Skeletal muscle tissue (tissue), 4 donors: Measurements from ENCODE around the gene TCF12. TPM values are rescaled to one million over a fixed set of nuclear protein-coding genes. Genes with fewer than 3 reads are reported as not detected.

Experiments
- H3K27ac ChIP-seq: one replicate; pipeline ENCODE4 v1.7.0; 2013; ENCODE audit warnings: mild to moderate bottlenecking, low read depth, low read length, inconsistent platforms
- H3K27me3 ChIP-seq, 3 donors: one replicate each; pipeline ENCODE4 v1.7.0; 2013; ENCODE audit warnings: low read length in 3 of 3; ENCODE audit not compliant: control insufficient read depth in 3 of 3, insufficient read depth in 3 of 3
- H3K36me3 ChIP-seq, 3 donors: one replicate each; pipeline ENCODE4 v1.7.0; 2013; ENCODE audit warnings: low read length in 3 of 3; ENCODE audit not compliant: control insufficient read depth in 3 of 3, insufficient read depth in 3 of 3
- H3K4me1 ChIP-seq, 3 donors: one replicate each; pipeline ENCODE4 v1.7.0; 2013; ENCODE audit warnings: low read length in 3 of 3, mild to moderate bottlenecking in 3 of 3; ENCODE audit not compliant: control insufficient read depth in 3 of 3, insufficient read depth in 3 of 3
- H3K4me3 ChIP-seq, 3 donors: one replicate each; pipeline ENCODE4 v1.7.0; 2013; ENCODE audit warnings: low read length in 3 of 3
- H3K9ac ChIP-seq, 3 donors: one replicate each; pipeline ENCODE4 v1.7.0; 2013; ENCODE audit warnings: low read length in 3 of 3, mild to moderate bottlenecking in 3 of 3, moderate library complexity in 2 of 3, low read depth in 1 of 3
- H3K9me3 ChIP-seq, 3 donors: one replicate each; pipeline ENCODE4 v1.7.0; 2013; ENCODE audit warnings: low read length in 3 of 3; ENCODE audit not compliant: control insufficient read depth in 3 of 3
- total RNA-seq: library from RNA; depleted of rRNA; stranded (reverse); fragments of >200 nt; gene quantifications from one replicate; pipeline ENCODE4 v1.2.3, GENCODE V29; 2014
- donor health status: Osteomylitis.

Gene TCF12
- total RNA-seq, 1 donor from 2014 or later: 136 TPM

- no peak overlapping the region for H3K4me3 ChIP-seq
- H3K27ac ChIP-seq: no peak overlapping the region
- no peak overlapping the region for H3K9ac ChIP-seq
- no peaks in the 10 kb centered on the region for H3K36me3 ChIP-seq
- H3K9me3 ChIP-seq: no peaks in the 10 kb centered on the region
- no peaks in the 10 kb centered on the region for H3K27me3 ChIP-seq
- H3K4me1 ChIP-seq: peaks cover 8 to 12% (median 8%) of the 10 kb centered on the region in 3 donors
These were observed 115.4 kb downstream of the TCF12 start for GRCh38 chr15:57033715-57034439.

DNA sequence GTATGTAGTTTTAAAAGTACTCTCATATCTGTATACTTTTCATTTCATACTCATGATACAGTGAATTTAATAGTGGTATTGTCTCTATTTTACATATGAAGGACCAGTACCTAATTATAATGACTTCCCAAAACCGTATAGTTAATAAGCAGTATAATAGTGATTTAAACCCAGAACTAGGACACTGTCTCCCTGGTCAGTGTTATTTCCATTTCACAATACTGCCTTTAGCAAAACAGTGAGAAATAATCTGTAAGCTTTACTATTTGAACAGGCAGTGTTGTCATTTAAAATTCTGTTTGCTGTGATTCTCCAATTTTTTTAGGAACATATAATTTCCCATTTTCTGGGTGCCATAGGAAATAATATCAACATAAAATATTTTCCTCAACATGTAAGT lies 116.2 kb downstream of the TCF12 start:
- Histone ChIP-seq H3K36me3 (no peaks in the 10 kb centered on the region), H3K27me3 (no peaks in the 10 kb centered on the region), H3K4me1 (peaks cover 8 to 12% (median 8%) of the 10 kb centered on the region in 3 donors), H3K27ac (no peak overlapping the region), H3K4me3 (no peak overlapping the region), H3K9me3 (no peaks in the 10 kb centered on the region), H3K9ac (no peak overlapping the region)

GRCh38 chr15:57035664-57036063 lies 117.2 kb downstream of the TCF12 start:
- no peaks in the 10 kb centered on the region for H3K36me3 ChIP-seq
- no peak overlapping the region for H3K27ac ChIP-seq
- no peak overlapping the region for H3K4me3 ChIP-seq
- H3K9ac ChIP-seq: no peak overlapping the region
- no peaks in the 10 kb centered on the region for H3K27me3 ChIP-seq
- H3K9me3 ChIP-seq: no peaks in the 10 kb centered on the region
- H3K4me1 ChIP-seq: peaks cover 8 to 12% (median 8%) of the 10 kb centered on the region in 3 donors

DNA sequence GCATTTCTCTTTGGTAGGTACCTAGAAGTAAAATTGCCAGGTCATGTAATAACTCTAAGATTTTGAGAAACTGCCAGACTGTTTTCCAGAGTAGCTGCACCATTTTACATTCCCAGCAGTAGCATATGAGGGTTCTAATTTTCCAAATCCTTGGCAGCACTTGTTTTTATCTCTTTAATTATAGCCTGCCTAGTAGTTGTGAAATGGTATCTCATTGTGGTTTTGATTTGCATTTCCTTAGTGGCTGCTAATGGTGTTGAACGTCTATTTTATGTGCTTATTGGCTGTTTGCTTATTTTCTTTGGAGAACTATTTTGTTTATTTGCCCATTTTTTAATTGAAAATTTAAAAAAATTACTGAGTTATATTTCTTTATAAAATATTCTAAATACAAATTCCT lies 117.9 kb downstream of the TCF12 start:
- Histone ChIP-seq H3K4me3 (no peak overlapping the region), H3K27me3 (no peaks in the 10 kb centered on the region), H3K9me3 (no peaks in the 10 kb centered on the region), H3K9ac (no peak overlapping the region), H3K27ac (no peak overlapping the region), H3K4me1 (peaks cover 4 to 8% (median 5%) of the 10 kb centered on the region in 3 donors), H3K36me3 (no peaks in the 10 kb centered on the region)

DNA sequence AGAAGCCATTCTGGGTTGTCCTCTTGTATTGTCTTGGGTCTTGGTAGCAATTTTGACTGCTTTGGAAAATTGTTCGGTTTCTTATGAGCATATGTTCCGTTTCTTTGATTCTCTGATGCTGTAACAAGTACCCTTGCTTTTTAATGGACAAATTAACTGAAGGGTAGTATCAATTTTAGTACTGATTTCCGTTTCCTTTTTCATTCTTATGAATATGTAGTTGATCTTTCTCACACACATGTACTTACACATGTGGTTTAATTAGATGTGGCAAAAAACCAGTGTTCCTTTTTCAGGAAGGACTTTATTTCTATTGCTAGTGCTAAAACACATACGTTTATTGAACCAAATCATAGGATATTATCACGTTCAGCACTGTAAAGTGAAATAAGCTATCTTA lies 119.1 kb downstream of the TCF12 start:
- Histone ChIP-seq H3K9ac (no peak overlapping the region), H3K9me3 (no peaks in the 10 kb centered on the region), H3K27me3 (no peaks in the 10 kb centered on the region), H3K4me1 (no peaks in the 10 kb centered on the region), H3K27ac (no peak overlapping the region), H3K4me3 (no peak overlapping the region), H3K36me3 (no peaks in the 10 kb centered on the region)

DNA sequence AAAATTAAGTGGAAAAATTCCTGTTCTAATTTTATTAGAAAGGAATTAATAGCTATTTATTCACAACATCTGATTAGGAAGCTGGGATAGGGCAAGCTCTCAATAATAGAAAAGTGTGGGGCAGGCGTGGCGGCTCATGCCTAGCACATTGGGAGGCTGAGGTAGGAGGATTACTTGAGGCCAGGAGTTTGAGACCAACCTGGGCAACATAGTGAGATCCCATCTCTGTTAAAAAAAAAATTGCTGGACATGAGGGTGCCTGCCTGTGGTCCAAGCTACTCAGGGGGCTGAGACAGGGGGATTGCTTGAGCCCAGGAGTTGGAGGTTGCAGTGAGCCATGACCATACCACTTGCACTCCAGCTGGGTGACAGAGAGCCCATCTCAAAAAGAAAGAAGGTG lies 119.6 kb downstream of the TCF12 start:
- no peak overlapping the region for H3K4me3 ChIP-seq
- H3K9ac ChIP-seq: no peak overlapping the region
- no peaks in the 10 kb centered on the region for H3K27me3 ChIP-seq
- H3K4me1 ChIP-seq: no peaks in the 10 kb centered on the region
- no peaks in the 10 kb centered on the region for H3K9me3 ChIP-seq
- H3K27ac ChIP-seq: no peak overlapping the region
- no peaks in the 10 kb centered on the region for H3K36me3 ChIP-seq

- Histone ChIP-seq H3K27ac (no peak overlapping the region), H3K9me3 (no peaks in the 10 kb centered on the region), H3K36me3 (no peaks in the 10 kb centered on the region), H3K4me1 (no peaks in the 10 kb centered on the region), H3K27me3 (no peaks in the 10 kb centered on the region), H3K9ac (no peak overlapping the region), H3K4me3 (no peak overlapping the region)
These were observed 120.1 kb downstream of the TCF12 start for GRCh38 chr15:57038496-57038895.

- H3K9me3 ChIP-seq: no peaks in the 10 kb centered on the region
- no peak overlapping the region for H3K27ac ChIP-seq
- peaks cover 0 to 3% (median 0%) of the 10 kb centered on the region in 3 donors for H3K4me1 ChIP-seq
- no peak overlapping the region for H3K9ac ChIP-seq
- no peak overlapping the region for H3K4me3 ChIP-seq
- no peaks in the 10 kb centered on the region for H3K36me3 ChIP-seq
- no peaks in the 10 kb centered on the region for H3K27me3 ChIP-seq
These were observed 123.0 kb downstream of the TCF12 start for GRCh38 chr15:57041416-57041815.

DNA sequence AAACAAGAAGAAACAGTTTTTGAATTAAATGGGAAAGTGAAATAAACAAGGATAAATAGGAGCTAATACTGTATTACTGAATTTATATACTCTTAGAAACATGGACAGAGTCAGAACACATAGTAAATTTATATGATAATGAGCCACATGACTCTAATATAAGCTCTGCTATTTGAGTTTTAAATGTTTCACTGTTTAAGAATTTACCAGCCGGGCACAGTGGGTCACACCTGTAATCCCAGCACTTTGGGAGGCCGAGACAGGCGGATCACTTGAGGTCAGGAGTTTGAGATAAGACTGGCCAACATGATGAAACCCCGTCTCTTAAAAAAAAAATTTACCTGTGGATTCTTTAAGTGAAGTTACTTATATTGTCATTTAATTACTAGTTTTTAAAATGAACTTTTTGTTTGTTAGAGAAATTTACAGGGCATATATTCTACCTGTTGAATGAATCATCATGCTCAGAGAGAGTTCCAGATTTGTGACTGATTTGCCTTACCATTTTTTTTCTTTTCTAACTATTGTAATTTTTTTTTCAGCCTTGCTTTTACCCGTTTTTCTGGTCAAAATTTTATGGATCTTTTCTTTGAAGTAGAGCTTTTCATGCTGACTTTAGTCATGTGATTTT lies 125.7 kb downstream of the TCF12 start:
- H3K4me3 ChIP-seq: no peak overlapping the region
- no peaks in the 10 kb centered on the region for H3K27me3 ChIP-seq

DNA sequence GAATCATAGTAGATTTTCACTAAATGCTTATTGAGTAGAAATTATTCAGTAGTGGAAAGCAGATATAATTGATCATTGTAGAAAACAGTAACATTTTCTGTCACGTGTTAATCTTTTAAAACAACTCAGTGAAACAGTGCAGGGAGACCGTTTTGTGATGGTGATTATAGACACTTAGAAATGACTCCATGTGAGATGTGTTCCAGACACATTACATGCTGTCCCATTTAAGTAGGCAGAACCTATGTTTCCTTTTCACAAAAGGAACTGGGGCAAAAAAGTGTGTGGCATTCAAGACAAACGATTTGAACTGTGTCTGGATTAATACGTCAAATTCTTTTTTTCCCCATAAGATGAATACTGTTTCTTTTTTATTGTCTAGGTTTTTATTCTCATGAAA lies 126.5 kb downstream of the TCF12 start:
- Histone ChIP-seq H3K9me3 (no peaks in the 10 kb centered on the region), H3K9ac (no peak overlapping the region), H3K36me3 (no peaks in the 10 kb centered on the region), H3K27ac (no peak overlapping the region), H3K4me1 (peaks cover 0 to 3% (median 0%) of the 10 kb centered on the region in 3 donors), H3K4me3 (no peak overlapping the region), H3K27me3 (no peaks in the 10 kb centered on the region)

More for the DNA sequence above, 125.7 kb downstream of the TCF12 start:
- Histone ChIP-seq H3K27ac (no peak overlapping the region), H3K36me3 (no peaks in the 10 kb centered on the region), H3K4me1 (peaks cover 0 to 3% (median 0%) of the 10 kb centered on the region in 3 donors), H3K9me3 (no peaks in the 10 kb centered on the region), H3K9ac (no peak overlapping the region)
